ENCODE data around the gene FAM171A2.

The FAM171A2 gene

DNA sequence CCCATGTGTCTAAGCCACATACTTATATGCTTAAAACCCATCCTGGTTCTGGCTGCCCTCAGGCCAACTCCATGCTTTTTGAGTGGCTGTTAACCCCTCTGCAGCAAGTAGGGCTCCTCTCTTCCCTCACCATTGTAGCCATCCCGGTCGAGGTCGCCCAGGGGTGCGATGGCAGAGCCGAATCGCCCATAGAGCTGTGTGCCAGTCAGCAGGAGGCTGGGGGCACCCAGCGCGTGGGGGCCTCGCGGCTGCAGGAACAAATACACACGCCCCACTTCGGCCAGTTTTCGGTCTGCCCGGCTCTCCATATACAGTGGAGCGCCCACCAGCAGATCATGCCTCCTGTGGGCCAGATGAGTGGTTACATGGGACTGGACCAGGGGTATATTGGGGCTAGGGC is 19.7 kb upstream of the FAM171A2 start:
- Histone ChIP-seq H3K9ac (ENCODE audit: low read length in 2 of 2) (no peak overlapping the region), H3K27ac (ENCODE audit: low read length) (no peak overlapping the region), H3K4me3 (ENCODE audit: low read length in 2 of 2) (no peak overlapping the region), H3K27me3 (ENCODE audit: control insufficient read depth in 1 of 2, insufficient read depth in 2 of 2, low read length in 2 of 2) (peaks cover 3 to 7% of the 10 kb centered on the region in 2 donors), H3K4me1 (ENCODE audit: control insufficient read depth, insufficient read depth, low read length) (peaks cover 15% of the 10 kb centered on the region), H3K9me3 (ENCODE audit: control insufficient read depth in 2 of 2, low read length in 2 of 2) (no peaks in the 10 kb centered on the region), H3K36me3 (ENCODE audit: control insufficient read depth in 2 of 2, insufficient read depth in 2 of 2, low read length in 2 of 2) (no peaks in the 10 kb centered on the region)

DNA sequence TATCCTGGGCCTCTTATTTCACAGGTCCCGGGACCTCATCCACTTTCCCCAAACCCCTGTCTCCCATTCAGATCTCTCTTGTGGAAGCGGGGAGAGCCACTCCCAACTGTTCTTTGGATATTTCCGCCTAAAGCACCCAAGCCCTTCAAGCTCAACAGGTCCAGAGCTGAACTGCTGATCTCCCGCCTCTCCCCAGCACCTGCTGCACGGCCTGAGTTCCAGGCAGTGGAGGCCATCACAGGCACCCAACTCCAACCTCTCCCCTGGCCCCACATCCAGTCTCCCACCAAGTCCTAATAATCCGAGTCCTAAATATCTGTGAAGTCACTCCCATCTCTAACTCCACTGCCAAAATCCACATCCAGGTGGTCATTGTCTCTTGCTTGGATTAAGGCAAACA is 19.3 kb upstream of the FAM171A2 start:
- no peaks in the 10 kb centered on the region for H3K9me3 ChIP-seq (ENCODE audit: control insufficient read depth in 2 of 2, low read length in 2 of 2)
- H3K27me3 ChIP-seq (ENCODE audit: control insufficient read depth in 1 of 2, insufficient read depth in 2 of 2, low read length in 2 of 2): peaks cover 3 to 7% of the 10 kb centered on the region in 2 donors
- peaks cover 15% of the 10 kb centered on the region for H3K4me1 ChIP-seq (ENCODE audit: control insufficient read depth, insufficient read depth, low read length)
- no peak overlapping the region for H3K9ac ChIP-seq (ENCODE audit: low read length in 2 of 2)
- H3K36me3 ChIP-seq (ENCODE audit: control insufficient read depth in 2 of 2, insufficient read depth in 2 of 2, low read length in 2 of 2): no peaks in the 10 kb centered on the region
- H3K27ac ChIP-seq (ENCODE audit: low read length): no peak overlapping the region
- H3K4me3 ChIP-seq (ENCODE audit: low read length in 2 of 2): no peak overlapping the region

DNA sequence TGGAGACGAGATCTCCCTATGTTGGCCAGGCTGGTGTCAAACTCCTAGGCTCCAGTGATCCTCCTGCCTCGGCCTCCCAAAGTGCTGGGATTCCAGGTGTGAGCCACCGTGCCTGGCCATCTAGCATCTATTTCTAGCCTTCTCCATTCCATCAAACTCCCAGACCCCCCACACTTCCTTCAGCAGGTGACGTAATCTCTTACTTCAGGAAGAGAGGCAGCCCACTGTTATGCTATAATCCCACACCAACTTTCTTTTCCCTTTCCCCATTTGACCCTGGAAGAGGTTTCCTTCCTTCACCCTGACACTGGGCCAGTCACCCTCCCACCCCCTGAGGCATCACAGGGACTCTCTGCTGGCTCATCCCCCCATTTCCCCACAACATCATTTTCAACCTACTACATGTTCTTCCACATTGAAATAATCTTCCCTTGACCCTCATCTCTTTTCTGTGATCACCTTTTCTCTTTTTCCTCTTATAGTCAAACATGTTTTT is 18.2 kb upstream of the FAM171A2 start:
- Histone ChIP-seq H3K27ac (ENCODE audit: low read length) (no peak overlapping the region), H3K27me3 (ENCODE audit: control insufficient read depth in 1 of 2, insufficient read depth in 2 of 2, low read length in 2 of 2) (peaks cover 3 to 6% of the 10 kb centered on the region in 2 donors), H3K4me3 (ENCODE audit: low read length in 2 of 2) (no peak overlapping the region), H3K9me3 (ENCODE audit: control insufficient read depth in 2 of 2, low read length in 2 of 2) (no peaks in the 10 kb centered on the region), H3K36me3 (ENCODE audit: control insufficient read depth in 2 of 2, insufficient read depth in 2 of 2, low read length in 2 of 2) (no peaks in the 10 kb centered on the region), H3K4me1 (ENCODE audit: control insufficient read depth, insufficient read depth, low read length) (peaks cover 16% of the 10 kb centered on the region), H3K9ac (ENCODE audit: low read length in 2 of 2) (no peak overlapping the region)

DNA sequence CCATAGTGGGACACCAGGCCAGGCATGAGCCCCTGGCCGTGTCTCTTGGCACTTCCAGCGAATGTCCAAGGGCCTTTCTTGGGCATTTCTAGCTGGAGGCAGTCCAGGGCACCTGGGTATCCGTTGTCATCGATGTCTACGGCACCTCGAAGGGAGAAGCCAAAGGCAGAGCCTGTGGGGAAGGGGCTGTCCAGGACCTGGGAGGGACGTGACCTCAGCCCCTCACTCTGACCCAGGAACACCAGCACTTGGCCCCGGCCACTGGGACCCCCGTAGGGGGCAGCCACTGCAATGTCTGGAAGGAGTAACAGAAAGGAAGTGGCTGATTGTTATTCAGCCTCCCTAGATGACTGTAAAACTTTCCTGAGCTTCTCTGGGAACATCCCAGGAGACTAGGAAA is 17.1 kb upstream of the FAM171A2 start:
- no peak overlapping the region for H3K27ac ChIP-seq (ENCODE audit: low read length)
- no peaks in the 10 kb centered on the region for H3K36me3 ChIP-seq (ENCODE audit: control insufficient read depth in 2 of 2, insufficient read depth in 2 of 2, low read length in 2 of 2)
- H3K4me1 ChIP-seq (ENCODE audit: control insufficient read depth, insufficient read depth, low read length): peaks cover 19% of the 10 kb centered on the region
- H3K9me3 ChIP-seq (ENCODE audit: control insufficient read depth in 2 of 2, low read length in 2 of 2): no peaks in the 10 kb centered on the region
- peaks cover 3 to 5% of the 10 kb centered on the region in 2 donors for H3K27me3 ChIP-seq (ENCODE audit: control insufficient read depth in 1 of 2, insufficient read depth in 2 of 2, low read length in 2 of 2)
- no peak overlapping the region for H3K4me3 ChIP-seq (ENCODE audit: low read length in 2 of 2)
- no peak overlapping the region for H3K9ac ChIP-seq (ENCODE audit: low read length in 2 of 2)

DNA sequence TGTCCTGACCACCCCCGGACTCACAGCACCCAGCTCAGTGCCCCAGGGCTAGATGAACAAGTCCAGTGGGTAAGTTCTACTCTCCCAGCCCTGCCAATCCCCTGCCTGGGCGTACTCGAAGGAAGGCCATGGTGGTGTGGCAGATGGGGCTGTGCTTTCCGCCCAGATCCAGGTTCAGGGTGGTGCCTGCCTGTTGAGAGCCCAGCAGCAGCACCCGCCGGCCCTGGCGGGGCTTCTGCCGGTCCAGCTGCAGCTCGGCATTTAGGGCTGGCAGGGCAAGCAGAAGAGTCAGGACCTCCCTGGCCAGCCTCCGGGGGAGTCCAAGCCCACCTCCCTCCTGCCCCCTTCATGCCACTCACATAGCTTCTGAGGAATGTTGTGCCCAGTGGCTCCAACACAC is 16.2 kb upstream of the FAM171A2 start:
- Histone ChIP-seq H3K36me3 (ENCODE audit: control insufficient read depth in 2 of 2, insufficient read depth in 2 of 2, low read length in 2 of 2) (no peaks in the 10 kb centered on the region), H3K9me3 (ENCODE audit: control insufficient read depth in 2 of 2, low read length in 2 of 2) (no peaks in the 10 kb centered on the region), H3K27me3 (ENCODE audit: control insufficient read depth in 1 of 2, insufficient read depth in 2 of 2, low read length in 2 of 2) (peaks cover 3% of the 10 kb centered on the region in 2 donors), H3K9ac (ENCODE audit: low read length in 2 of 2) (no peak overlapping the region), H3K4me1 (ENCODE audit: control insufficient read depth, insufficient read depth, low read length) (peaks cover 17% of the 10 kb centered on the region), H3K27ac (ENCODE audit: low read length) (no peak overlapping the region), H3K4me3 (ENCODE audit: low read length in 2 of 2) (no peak overlapping the region)

DNA sequence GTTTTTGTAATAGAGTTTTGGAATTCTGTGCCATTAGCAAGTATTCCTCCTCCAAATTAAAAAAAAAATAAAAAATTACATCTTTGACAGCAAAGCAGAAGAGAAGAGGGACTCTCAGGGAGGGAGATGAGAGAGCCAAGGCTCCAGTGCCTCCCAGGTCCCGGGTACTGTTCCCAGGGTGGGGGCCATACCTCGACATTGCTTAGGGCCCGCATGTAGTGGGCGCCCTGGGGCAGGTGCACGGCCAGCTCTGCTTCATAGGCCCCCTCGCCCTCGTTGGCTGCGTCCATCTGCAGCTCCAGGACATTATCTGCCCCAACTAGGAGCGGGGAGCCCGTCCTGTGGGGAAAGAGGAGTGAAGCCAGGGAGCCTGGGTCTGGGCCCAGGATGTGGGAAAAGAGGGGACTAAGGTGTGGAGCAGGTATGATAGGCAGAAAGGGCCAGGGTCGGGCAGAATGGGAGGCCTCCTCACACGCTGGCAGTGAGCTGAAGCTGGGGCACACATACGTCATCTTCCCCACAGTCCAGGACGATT is 14.6 kb upstream of the FAM171A2 start:
- H3K36me3 ChIP-seq (ENCODE audit: control insufficient read depth in 2 of 2, insufficient read depth in 2 of 2, low read length in 2 of 2): no peaks in the 10 kb centered on the region
- H3K9me3 ChIP-seq (ENCODE audit: control insufficient read depth in 2 of 2, low read length in 2 of 2): no peaks in the 10 kb centered on the region
- H3K27me3 ChIP-seq (ENCODE audit: control insufficient read depth in 1 of 2, insufficient read depth in 2 of 2, low read length in 2 of 2): peaks cover 0 to 3% of the 10 kb centered on the region in 2 donors
- no peak overlapping the region for H3K4me3 ChIP-seq (ENCODE audit: low read length in 2 of 2)
- peaks cover 13% of the 10 kb centered on the region for H3K4me1 ChIP-seq (ENCODE audit: control insufficient read depth, insufficient read depth, low read length)
- H3K27ac ChIP-seq (ENCODE audit: low read length): no peak overlapping the region
- H3K9ac ChIP-seq (ENCODE audit: low read length in 2 of 2): no peak overlapping the region

DNA sequence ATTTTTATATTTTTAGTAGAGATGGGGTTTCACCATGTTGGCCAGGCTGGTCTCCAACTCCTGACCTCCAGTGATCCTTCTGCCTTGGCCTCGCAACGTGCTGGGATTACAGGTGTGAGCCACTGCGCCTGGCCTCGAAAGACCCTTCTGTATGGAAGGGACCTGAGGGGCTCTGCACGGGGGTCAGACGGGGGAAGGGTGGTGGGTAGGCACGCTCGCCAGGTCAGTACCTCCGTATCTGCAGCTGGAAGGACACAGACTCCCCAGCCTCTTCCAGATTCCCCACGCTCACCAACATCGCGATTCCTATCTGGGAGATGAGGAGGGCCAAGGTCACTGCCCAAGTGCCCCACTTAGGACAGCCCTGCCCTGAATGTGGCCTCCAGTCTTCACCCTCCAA is 13.1 kb upstream of the FAM171A2 start:
- no peak overlapping the region for H3K4me3 ChIP-seq (ENCODE audit: low read length in 2 of 2)
- no peaks in the 10 kb centered on the region for H3K9me3 ChIP-seq (ENCODE audit: control insufficient read depth in 2 of 2, low read length in 2 of 2)
- no peak overlapping the region for H3K9ac ChIP-seq (ENCODE audit: low read length in 2 of 2)
- H3K27me3 ChIP-seq (ENCODE audit: control insufficient read depth in 1 of 2, insufficient read depth in 2 of 2, low read length in 2 of 2): peaks cover 0 to 3% of the 10 kb centered on the region in 2 donors
- H3K36me3 ChIP-seq (ENCODE audit: control insufficient read depth in 2 of 2, insufficient read depth in 2 of 2, low read length in 2 of 2): no peaks in the 10 kb centered on the region
- H3K27ac ChIP-seq (ENCODE audit: low read length): no peak overlapping the region
- H3K4me1 ChIP-seq (ENCODE audit: control insufficient read depth, insufficient read depth, low read length): peaks cover 13% of the 10 kb centered on the region

DNA sequence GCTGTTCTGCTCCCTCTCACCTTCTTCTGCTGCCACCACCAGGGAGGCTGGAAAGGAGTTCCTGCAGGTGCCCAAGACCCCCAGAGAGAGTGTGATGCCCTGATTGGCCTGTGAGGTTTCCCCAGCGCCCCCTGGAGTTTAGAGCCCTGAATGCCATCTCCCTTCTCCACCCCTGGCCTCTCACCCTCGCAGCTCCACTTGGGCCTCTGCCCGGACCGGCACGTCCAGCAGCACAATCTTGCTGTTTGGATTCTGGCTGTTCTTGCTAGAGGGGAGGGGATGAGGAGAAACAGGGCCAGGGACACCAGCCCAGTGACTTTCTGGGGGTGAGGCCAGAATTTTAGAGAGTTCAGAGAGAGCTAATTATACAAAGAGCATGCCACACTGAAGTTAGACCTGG is 12.5 kb upstream of the FAM171A2 start:
- no peaks in the 10 kb centered on the region for H3K9me3 ChIP-seq (ENCODE audit: control insufficient read depth in 2 of 2, low read length in 2 of 2)
- no peaks in the 10 kb centered on the region for H3K36me3 ChIP-seq (ENCODE audit: control insufficient read depth in 2 of 2, insufficient read depth in 2 of 2, low read length in 2 of 2)
- H3K9ac ChIP-seq (ENCODE audit: low read length in 2 of 2): no peak overlapping the region
- H3K4me1 ChIP-seq (ENCODE audit: control insufficient read depth, insufficient read depth, low read length): peaks cover 13% of the 10 kb centered on the region
- H3K27ac ChIP-seq (ENCODE audit: low read length): no peak overlapping the region
- no peak overlapping the region for H3K4me3 ChIP-seq (ENCODE audit: low read length in 2 of 2)
- H3K27me3 ChIP-seq (ENCODE audit: control insufficient read depth in 1 of 2, insufficient read depth in 2 of 2, low read length in 2 of 2): peaks cover 0 to 3% of the 10 kb centered on the region in 2 donors

DNA sequence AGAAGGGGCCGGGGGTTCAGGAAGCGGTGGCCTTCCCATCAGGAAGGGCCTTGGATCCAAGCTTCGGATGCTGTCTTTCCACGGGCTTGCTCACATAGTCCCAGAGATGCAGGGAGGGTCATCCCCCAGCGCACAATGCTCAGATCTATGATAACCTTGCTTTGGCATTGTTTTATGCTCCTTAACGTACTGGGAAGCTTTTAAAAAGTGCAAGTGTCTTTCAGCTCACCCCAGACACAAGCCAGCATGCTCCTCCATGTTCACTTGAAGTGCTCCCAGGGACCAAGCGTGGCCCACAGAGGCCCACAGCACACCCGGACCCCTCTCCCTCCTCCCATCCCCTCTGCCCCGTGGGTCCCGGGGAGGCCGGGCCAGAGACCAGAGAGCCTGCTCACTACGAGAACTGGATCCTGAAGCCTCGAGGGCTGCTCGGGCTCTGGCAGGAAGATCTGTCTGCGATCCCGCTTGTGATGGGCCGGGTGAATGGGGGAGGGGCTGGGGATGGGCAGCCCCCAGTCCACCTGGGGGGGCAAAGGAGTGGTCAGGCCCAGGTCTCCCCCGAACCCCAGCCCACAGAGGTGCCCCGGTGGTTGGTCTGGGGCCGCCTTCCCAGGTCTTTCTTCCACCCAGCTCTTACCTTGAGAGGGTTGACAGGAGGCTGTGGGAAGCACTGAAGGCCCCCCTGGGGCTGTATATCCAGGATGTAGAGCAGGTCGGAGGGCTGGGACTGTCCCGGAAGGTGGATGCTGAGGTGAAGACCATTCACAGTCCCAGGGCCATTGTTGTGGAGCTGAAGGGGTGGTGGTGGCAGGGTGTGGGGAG is 11.8 kb upstream of the FAM171A2 start:
- Histone ChIP-seq H3K27ac (ENCODE audit: low read length) (no peak overlapping the region), H3K27me3 (ENCODE audit: control insufficient read depth in 1 of 2, insufficient read depth in 2 of 2, low read length in 2 of 2) (peaks cover 0 to 3% of the 10 kb centered on the region in 2 donors), H3K9me3 (ENCODE audit: control insufficient read depth in 2 of 2, low read length in 2 of 2) (no peaks in the 10 kb centered on the region), H3K36me3 (ENCODE audit: control insufficient read depth in 2 of 2, insufficient read depth in 2 of 2, low read length in 2 of 2) (no peaks in the 10 kb centered on the region), H3K4me1 (ENCODE audit: control insufficient read depth, insufficient read depth, low read length) (peaks cover 13% of the 10 kb centered on the region), H3K9ac (ENCODE audit: low read length in 2 of 2) (no peak overlapping the region), H3K4me3 (ENCODE audit: low read length in 2 of 2) (no peak overlapping the region)

DNA sequence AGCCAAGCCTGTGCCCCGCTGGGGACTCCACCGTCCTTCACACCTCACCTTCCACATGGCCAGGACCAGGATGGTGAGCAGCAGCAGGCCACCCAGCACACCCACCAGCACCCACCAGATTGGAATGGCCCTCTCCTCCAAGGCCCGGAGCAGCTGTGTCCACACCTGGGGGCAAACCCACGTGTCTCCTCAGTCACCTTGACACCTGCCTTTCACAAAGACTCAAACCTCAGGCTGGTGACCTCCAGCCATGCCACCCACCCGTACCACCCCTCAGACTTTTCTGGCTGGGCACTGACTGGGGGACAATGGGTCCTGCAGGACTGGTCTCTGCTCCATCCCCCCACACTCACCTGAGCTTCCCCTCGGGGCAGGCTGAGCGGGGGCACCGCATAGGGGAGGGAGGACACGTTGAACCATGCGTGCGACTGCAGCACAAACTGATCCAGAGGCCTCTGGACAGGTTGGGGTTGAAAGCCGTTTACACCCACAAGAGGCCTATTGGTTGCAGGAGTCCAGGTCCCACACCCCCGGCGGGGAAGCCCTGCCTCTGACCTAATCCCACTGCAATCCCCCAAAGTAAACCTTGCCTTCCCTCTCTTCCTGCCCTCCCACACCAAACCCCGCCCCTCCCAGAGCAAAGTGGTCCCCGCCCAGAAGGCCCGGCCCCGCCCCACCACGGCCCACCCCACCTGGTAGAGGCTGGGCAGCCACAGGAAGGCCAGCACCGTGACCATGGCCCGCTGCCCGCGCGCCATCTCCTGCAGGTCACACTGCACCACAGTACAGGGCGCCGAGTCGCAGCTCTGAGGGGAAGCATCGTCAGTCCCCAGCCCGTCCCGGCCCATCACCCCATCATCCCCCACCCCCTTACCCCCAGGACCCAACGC is 10.9 kb upstream of the FAM171A2 start:
- Histone ChIP-seq H3K27me3 (ENCODE audit: control insufficient read depth in 1 of 2, insufficient read depth in 2 of 2, low read length in 2 of 2) (peaks cover 0 to 3% of the 10 kb centered on the region in 2 donors), H3K9ac (ENCODE audit: low read length in 2 of 2) (no peak overlapping the region), H3K36me3 (ENCODE audit: control insufficient read depth in 2 of 2, insufficient read depth in 2 of 2, low read length in 2 of 2) (no peaks in the 10 kb centered on the region), H3K4me3 (ENCODE audit: low read length in 2 of 2) (no peak overlapping the region), H3K9me3 (ENCODE audit: control insufficient read depth in 2 of 2, low read length in 2 of 2) (no peaks in the 10 kb centered on the region), H3K27ac (ENCODE audit: low read length) (no peak overlapping the region), H3K4me1 (ENCODE audit: control insufficient read depth, insufficient read depth, low read length) (peaks cover 13% of the 10 kb centered on the region)

All from stomach smooth muscle (tissue), 2 donors.